ENCODE results near the gene FRMD4A. TPM values are rescaled to one million over a fixed set of nuclear protein-coding genes. Genes with fewer than 3 reads are reported as not detected.

The FRMD4A gene
- total RNA-seq, 3 donors from 2014 or later: 0.46 to 1.4 (median 0.76) TPM

DNA sequence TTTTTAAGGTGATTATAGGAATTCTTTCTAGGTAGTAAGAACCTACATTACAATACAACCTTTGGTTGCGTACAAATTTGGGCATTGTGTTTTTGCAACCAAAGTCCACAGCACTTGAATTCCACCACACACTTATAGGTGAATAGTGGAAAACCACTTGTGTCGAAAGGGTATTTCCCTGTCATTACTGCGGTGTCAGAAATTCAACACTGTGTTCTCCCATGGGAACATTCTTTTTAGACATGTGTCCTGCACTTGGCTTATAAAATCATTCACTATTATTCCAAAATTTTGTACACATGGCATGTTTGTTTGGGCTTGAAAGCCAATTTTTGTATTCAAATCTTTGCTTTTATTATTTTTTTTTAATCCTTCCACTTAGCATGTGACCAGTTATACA, 410.3 kb downstream of the FRMD4A start:
- DNase-seq: no peak
- Mint-ChIP-seq H3K4me3 (no peak overlapping the region), H3K4me1 (ENCODE audit: low read depth) (peaks cover 1% of the 10 kb centered on the region)

DNA sequence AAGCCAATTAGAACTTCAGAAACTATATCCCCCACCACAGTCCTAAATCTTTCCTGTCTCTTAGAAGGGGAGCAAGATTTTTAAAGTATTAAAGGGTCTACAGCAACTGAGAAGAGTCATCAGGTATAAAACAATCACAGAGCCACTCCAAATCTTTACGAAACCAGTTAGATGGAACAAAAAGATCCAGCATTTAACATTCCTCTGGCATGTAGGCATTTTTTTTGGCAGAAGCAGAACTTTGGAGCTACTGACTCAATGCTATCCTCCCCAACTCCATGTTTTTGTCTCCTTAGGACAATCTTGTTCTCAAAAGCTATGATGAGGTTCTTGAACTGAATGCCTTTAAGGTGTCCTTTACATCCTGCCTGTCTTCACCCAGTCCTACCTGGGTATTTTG, 410.7 kb downstream of the FRMD4A start:
- Mint-ChIP-seq H3K9me3 (no peaks in the 10 kb centered on the region), H3K36me3 (ENCODE audit: insufficient read depth) (no peaks in the 10 kb centered on the region), H3K27me3 (ENCODE audit: low read depth) (peaks cover 2% of the 10 kb centered on the region), H3K4me1 (ENCODE audit: low read depth) (no peaks in the 10 kb centered on the region), H3K4me3 (no peak overlapping the region)
- no peak for ATAC-seq
- no peak for DNase-seq

More for the DNA sequence above, 410.3 kb downstream of the FRMD4A start:
- Mint-ChIP-seq H3K9me3 (no peaks in the 10 kb centered on the region), H3K27me3 (ENCODE audit: low read depth) (peaks cover 2% of the 10 kb centered on the region), H3K36me3 (ENCODE audit: insufficient read depth) (no peaks in the 10 kb centered on the region)
- no peak for ATAC-seq

DNA sequence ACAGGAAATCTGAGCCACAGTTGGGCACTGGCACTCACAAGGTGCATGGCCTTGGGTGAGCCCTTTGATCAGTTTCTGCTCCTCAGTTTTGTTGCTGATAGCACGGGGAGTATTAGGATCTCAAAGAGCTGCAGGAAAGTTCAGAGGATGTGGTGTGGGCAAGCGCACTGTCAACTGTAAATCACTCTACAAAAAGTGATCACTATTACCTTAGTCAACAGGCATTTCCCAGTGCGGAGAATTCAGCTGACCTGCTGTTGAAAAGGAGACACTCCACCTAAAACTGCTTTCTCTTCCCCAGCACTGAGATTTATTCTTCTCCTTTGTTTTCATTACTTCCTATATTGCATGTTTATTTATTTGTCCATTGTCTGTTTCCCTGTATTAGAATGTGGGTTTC, 412.9 kb downstream of the FRMD4A start:
- H3K4me1 Mint-ChIP-seq (ENCODE audit: low read depth): no peaks in the 10 kb centered on the region
- DNase-seq (no peak), ATAC-seq (no peak)
- H3K4me3 Mint-ChIP-seq: no peak overlapping the region
- no peaks in the 10 kb centered on the region for H3K9me3 Mint-ChIP-seq
- H3K27me3 Mint-ChIP-seq (ENCODE audit: low read depth): peaks cover 2% of the 10 kb centered on the region
- H3K36me3 Mint-ChIP-seq (ENCODE audit: insufficient read depth): no peaks in the 10 kb centered on the region

DNA sequence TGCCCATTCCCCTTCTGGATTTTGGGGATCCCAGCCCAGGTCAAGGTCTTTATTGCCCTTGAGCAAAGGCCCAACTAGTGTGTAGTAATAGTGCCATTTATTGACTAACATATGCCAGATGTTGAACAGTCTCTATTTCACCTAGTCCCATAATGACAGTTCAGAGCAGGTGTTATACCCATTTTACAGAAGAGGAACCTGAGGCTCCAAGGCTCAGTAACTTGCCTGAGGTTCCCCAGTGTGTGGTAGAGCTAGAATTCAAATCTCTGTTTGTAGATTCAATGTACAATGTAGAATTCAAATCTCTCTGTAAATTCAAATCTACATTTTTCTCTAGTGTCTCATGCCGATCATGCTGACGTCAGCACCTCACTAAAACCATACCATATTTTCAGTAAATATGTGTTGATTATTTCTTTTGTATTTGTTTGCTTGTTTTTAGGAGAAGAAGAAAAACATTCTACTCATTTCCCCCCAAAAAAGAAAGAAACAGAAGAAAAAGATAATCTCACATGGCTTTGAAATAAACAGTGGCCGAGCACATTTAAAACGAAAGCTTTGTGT, 414.3 kb downstream of the FRMD4A start:
- H3K36me3 Mint-ChIP-seq (ENCODE audit: insufficient read depth): no peaks in the 10 kb centered on the region
- DNase-seq (no peak), ATAC-seq (no peak)
- no peak overlapping the region for H3K4me3 Mint-ChIP-seq
- no peaks in the 10 kb centered on the region for H3K9me3 Mint-ChIP-seq
- H3K4me1 Mint-ChIP-seq (ENCODE audit: low read depth): no peaks in the 10 kb centered on the region
- H3K27me3 Mint-ChIP-seq (ENCODE audit: low read depth): peaks cover 2% of the 10 kb centered on the region

DNA sequence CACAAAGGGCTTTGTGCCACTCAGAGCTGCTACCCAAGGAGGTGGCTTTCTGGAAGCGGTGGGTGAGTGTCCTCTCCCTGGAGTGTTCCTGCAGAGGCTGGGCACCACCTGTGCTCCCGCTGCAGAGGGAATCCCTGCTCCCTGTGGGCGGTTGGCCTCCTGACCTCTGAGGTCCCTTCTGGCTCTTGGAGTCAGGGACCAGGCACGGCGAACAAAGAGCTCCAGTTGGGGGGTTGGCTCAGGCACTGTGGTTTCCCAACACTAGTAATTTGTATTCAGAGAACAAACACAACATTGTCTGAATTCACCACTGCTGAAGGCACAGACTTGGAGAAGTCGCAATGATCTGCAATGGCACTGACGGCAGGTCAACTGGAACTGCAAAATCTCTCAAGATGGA, 415.0 kb downstream of the FRMD4A start:
- DNase-seq (no peak), ATAC-seq (no peak)
- peaks cover 2% of the 10 kb centered on the region for H3K27me3 Mint-ChIP-seq (ENCODE audit: low read depth)
- H3K36me3 Mint-ChIP-seq (ENCODE audit: insufficient read depth): no peaks in the 10 kb centered on the region
- no peak overlapping the region for H3K4me3 Mint-ChIP-seq
- H3K9me3 Mint-ChIP-seq: no peaks in the 10 kb centered on the region
- H3K4me1 Mint-ChIP-seq (ENCODE audit: low read depth): no peaks in the 10 kb centered on the region

DNA sequence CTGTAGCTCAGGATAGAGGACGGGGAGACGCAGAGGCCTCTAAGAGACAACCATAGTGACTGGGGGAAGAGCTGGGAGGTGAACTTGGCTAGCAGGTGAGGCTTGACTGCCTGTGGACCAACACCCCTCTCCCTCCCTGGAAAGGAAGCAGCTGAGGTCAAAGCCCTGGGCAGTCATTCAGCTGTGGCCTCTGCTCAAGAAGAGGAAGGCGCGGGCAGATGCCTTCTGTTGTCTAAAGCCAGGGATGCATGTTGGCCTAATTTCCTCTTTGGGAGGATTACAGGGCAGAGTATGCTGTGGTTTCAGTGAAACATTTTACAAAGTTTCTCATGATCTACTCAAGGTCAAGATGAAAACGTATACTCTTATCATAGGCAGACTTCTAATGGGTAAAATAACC, 416.8 kb downstream of the FRMD4A start:
- H3K27me3 Mint-ChIP-seq (ENCODE audit: low read depth): peaks cover 2% of the 10 kb centered on the region
- no peak for DNase-seq
- H3K4me3 Mint-ChIP-seq: no peak overlapping the region
- no peaks in the 10 kb centered on the region for H3K9me3 Mint-ChIP-seq
- no peaks in the 10 kb centered on the region for H3K36me3 Mint-ChIP-seq (ENCODE audit: insufficient read depth)
- no peak for ATAC-seq
- no peaks in the 10 kb centered on the region for H3K4me1 Mint-ChIP-seq (ENCODE audit: low read depth)

DNA sequence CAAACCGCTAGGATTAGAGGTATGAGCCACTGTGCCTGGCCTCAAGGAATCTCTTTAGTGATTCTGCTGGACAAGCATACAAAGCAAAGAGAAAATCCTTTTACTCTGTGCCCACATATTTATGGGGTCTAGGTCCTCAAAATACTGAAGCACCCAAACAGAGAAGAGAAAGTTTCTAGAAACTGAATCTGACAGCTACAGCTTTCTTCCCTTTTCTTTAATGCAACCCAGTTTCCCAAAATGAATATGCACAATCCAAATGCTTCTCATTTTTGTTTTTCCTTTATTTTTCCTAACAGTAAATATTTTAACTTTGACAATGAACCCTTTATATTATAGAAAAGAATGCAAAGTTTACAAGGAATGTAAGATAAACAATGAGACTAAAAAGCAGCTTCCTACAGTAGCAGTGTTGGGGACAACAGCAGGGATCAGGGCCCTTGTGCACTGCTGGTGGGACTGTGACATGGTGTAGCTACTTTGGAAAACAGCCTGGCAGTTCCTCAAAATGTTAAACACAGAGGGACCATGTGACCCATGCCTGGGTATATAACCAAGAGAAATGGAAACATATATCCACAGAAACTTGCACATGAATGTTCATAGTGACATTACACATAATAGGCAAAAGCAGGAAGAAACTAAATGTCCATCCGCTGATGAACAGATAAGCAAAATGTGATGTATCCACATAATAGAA, 418.8 kb downstream of the FRMD4A start:
- ATAC-seq (no peak), DNase-seq (no peak)
- H3K27me3 Mint-ChIP-seq (ENCODE audit: low read depth): peaks cover 2% of the 10 kb centered on the region
- no peak overlapping the region for H3K4me3 Mint-ChIP-seq
- H3K9me3 Mint-ChIP-seq: no peaks in the 10 kb centered on the region
- H3K36me3 Mint-ChIP-seq (ENCODE audit: insufficient read depth): no peaks in the 10 kb centered on the region
- no peaks in the 10 kb centered on the region for H3K4me1 Mint-ChIP-seq (ENCODE audit: low read depth)

DNA sequence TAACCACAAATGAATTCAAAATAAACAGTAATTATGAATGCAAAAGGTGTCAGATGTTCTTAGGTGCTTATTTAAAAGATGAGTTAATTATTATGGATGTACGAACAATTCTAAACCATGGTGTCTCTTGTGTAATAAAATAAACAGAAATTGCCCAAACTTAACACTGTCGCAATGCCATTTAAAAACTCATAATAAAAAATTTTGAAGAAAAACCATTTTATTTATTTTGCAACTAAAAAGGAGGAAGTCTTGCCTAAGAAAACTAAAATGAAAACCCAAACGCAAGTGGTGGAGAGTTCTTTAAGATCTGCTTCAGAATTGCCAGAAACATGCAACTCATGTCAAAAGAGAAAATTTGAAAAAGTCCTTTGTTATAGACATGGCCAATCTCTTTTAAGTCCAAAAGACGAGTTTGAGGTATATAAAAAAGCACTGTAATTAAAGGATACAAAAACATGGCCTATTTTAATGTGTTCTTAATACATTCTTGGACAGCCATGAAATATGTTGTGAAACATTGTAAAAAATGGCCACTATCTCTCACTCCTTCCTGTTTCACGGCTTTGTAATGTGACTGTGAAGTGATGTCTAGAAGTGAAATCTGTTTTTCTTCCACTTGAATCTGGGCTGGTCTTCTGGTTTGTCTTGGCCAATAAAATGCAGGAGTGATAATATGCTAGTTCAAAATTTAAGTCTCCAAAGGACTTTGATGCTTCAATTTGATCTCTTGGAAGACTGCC, 421.0 kb downstream of the FRMD4A start:
- peaks cover 2% of the 10 kb centered on the region for H3K4me1 Mint-ChIP-seq (ENCODE audit: low read depth)
- H3K36me3 Mint-ChIP-seq (ENCODE audit: insufficient read depth): no peaks in the 10 kb centered on the region
- no peaks in the 10 kb centered on the region for H3K9me3 Mint-ChIP-seq
- ATAC-seq: no peak
- H3K27me3 Mint-ChIP-seq (ENCODE audit: low read depth): no peaks in the 10 kb centered on the region
- H3K4me3 Mint-ChIP-seq: no peak overlapping the region
- DNase-seq: no peak

DNA sequence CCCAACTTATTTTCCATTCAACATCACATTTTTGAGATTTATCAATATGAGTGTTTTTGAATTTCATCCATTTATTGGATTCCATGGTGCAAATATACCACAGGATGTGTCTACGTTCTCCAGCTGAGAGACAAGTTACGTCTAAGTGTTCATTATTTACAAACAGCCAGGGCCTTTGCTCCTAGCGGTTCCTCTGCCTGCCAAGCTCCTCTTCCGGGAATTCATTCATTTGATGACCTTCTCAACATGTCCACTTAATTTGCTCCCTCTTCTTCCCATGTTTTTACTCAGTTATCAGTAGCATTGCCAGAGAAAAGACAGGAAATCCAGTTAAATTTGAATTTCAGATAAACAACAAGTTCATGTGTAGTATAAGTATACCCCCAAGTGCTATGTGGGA, 422.2 kb downstream of the FRMD4A start:
- no peak overlapping the region for H3K4me3 Mint-ChIP-seq
- DNase-seq: no peak
- no peak for ATAC-seq
- H3K9me3 Mint-ChIP-seq: no peaks in the 10 kb centered on the region
- H3K4me1 Mint-ChIP-seq (ENCODE audit: low read depth): peaks cover 2% of the 10 kb centered on the region
- H3K36me3 Mint-ChIP-seq (ENCODE audit: insufficient read depth): no peaks in the 10 kb centered on the region
- no peaks in the 10 kb centered on the region for H3K27me3 Mint-ChIP-seq (ENCODE audit: low read depth)

DNA sequence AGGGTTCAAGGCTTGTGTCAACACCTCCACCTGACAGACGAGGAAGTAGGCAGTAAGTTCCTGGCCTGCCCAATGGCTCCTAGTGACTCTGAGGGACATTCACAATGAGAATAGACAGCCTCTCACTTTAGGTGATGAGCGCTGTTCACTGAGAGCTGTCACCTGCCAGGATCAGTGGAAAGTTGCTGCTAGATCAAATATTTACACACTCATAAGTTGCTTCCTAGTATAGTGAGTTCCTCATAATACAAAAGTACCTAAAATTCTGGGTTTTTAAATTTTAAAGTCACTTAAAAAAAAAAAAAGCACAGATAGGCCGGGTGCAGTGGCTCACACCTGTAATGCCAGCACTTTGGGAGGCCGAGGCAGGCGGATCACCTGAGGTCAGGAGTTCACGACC, 423.2 kb downstream of the FRMD4A start:
- no peak overlapping the region for H3K4me3 Mint-ChIP-seq
- peaks cover 2% of the 10 kb centered on the region for H3K4me1 Mint-ChIP-seq (ENCODE audit: low read depth)
- H3K9me3 Mint-ChIP-seq: no peaks in the 10 kb centered on the region
- ATAC-seq (no peak), DNase-seq (no peak)
- no peaks in the 10 kb centered on the region for H3K36me3 Mint-ChIP-seq (ENCODE audit: insufficient read depth)
- peaks cover 1% of the 10 kb centered on the region for H3K27me3 Mint-ChIP-seq (ENCODE audit: low read depth)

DNA sequence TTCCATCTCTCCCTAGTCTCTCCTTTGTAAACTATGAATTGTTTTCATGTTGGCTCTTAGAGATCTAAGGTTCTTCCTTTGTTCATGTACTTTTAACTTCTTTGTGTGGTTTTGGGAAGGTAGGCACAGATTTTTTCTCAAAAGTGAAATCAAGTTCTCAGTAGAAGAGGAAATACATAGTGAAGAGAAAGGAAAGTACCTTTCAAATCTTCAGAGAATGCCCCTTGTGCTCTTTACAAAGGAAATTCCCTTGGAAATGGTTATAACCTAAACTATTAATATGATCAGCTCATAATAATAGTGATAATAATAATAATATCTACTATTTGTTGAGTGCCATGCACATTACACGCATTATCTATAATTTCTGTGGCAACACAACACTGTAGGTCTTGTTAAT, 425.4 kb downstream of the FRMD4A start:
- no peaks in the 10 kb centered on the region for H3K9me3 Mint-ChIP-seq
- ATAC-seq: no peak
- peaks cover 4% of the 10 kb centered on the region for H3K27me3 Mint-ChIP-seq (ENCODE audit: low read depth)
- H3K4me1 Mint-ChIP-seq (ENCODE audit: low read depth): peaks cover 2% of the 10 kb centered on the region
- no peak for DNase-seq
- H3K36me3 Mint-ChIP-seq (ENCODE audit: insufficient read depth): no peaks in the 10 kb centered on the region
- H3K4me3 Mint-ChIP-seq: no peak overlapping the region

DNA sequence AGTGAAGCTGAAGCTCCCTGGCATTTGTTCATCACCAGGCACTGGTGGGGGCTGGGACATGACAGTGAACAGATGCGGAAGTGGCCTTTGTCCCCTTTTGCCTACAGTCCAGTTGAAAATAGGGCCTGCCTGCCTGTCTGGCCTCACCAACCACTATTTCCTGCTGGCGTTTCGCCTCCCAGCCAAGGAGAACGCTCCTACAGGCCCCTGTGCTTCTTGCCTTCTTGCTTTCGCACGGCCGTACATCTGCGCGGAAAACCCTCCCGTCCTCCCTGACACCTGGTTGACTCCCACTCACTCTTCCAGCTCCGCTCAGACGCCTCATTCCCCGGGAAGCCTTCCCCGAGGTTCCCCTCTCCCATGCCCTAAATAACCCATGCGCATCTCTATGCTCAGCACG, 426.7 kb downstream of the FRMD4A start:
- ATAC-seq (no peak), DNase-seq (no peak)
- H3K36me3 Mint-ChIP-seq (ENCODE audit: insufficient read depth): no peaks in the 10 kb centered on the region
- H3K4me1 Mint-ChIP-seq (ENCODE audit: low read depth): peaks cover 2% of the 10 kb centered on the region
- no peak overlapping the region for H3K4me3 Mint-ChIP-seq
- peaks cover 4% of the 10 kb centered on the region for H3K27me3 Mint-ChIP-seq (ENCODE audit: low read depth)
- no peaks in the 10 kb centered on the region for H3K9me3 Mint-ChIP-seq

DNA sequence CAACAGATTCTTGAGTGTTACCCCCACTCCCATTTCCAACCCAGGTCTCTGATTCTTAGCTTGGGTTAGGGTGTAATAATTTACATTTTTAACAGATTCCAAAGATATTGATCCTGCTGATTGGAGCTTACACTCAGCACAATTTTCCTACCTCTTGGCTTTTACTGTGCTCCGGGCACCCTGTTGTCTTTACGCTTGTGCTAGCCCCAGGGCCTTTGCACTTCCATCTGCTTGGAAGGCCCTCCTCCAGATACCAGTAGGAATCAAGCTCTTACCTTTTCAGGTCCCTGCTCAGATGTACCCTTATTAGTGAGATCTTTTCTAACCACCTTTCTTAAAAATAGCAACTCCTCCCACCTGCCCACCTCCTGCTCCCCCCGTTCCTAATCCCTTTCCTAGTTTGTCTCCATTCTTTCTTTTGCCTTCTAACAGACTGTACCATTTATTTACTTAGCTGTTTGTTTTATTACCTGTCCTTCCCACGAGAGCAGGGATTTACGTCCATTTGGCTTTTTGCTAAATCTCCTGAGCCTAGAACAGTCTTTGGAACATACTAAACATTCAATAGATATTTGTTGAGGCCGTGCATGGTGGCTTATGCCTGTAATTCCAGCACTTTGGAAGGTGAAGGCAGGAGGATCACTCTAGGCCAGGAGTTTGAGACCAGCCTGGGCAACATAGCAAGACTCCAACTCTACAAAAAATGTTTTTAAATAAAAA, 427.7 kb downstream of the FRMD4A start:
- Mint-ChIP-seq H3K4me1 (ENCODE audit: low read depth) (peaks cover 2% of the 10 kb centered on the region), H3K9me3 (no peaks in the 10 kb centered on the region), H3K36me3 (ENCODE audit: insufficient read depth) (no peaks in the 10 kb centered on the region), H3K4me3 (no peak overlapping the region), H3K27me3 (ENCODE audit: low read depth) (peaks cover 4% of the 10 kb centered on the region)
- ATAC-seq: no peak
- DNase-seq: no peak

DNA sequence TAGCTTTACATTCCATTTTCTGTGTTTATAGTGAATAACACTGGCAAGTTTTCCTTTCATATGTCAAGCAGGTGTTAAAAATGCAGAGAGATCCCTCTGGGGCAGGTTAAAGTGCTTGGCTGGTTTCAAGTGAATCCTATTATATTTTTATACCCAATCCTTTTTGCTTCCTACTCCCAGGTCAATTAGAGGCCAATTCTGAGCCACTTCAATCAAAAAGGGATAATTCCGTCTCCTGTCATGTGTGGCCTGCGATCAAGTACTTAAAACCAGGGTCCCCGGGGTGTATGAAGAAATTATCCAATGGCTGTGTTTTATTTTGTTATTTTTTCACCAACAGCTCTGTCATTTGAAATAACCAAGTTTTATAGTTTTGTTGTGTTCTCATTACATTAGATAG, 430.8 kb downstream of the FRMD4A start:
- H3K36me3 Mint-ChIP-seq (ENCODE audit: insufficient read depth): no peaks in the 10 kb centered on the region
- no peaks in the 10 kb centered on the region for H3K9me3 Mint-ChIP-seq
- no peaks in the 10 kb centered on the region for H3K4me1 Mint-ChIP-seq (ENCODE audit: low read depth)
- H3K27me3 Mint-ChIP-seq (ENCODE audit: low read depth): peaks cover 6% of the 10 kb centered on the region
- ATAC-seq: no peak
- no peak for DNase-seq
- H3K4me3 Mint-ChIP-seq: no peak overlapping the region
